Measurements from ENCODE around the gene GPR179. TPM values are rescaled to one million over a fixed set of nuclear protein-coding genes. Genes with fewer than 3 reads are reported as not detected.

Gene GPR179
- total RNA-seq, 1 donor from 2014 or later, result 0.07 TPM

DNA sequence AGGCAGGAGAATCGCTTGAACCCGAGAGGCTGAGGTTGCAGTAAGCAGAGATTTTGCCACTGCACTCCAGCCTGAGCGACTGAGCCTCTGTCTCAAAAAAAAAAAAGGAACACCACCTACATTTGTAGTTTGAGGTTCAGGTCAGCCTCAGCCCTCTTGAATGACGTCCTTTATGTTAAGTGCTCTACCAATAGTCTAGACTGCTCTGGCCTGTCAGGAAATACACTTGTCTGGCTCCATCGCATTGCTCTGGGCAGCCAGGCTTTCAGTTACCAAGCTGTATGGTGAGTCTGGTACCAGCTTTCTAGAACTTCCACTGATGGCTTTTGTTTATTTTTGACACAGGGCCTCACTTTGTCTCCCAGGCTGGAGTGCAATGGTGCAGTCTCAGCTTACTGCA lies 19.3 kb upstream of the GPR179 start:
- ChIA-PET CTCF (interaction anchor here (1.1 kb wide), 1 partner anchor 14 kb away, joined by 3 read pairs; no protein-coding TSS in a partner anchor), POLR2A (interaction anchor here (0.7 kb wide), 1 partner anchor 825 kb away, joined by 4 read pairs; no protein-coding TSS in a partner anchor)
- Mint-ChIP-seq H3K36me3 (ENCODE audit: low read depth) (peaks cover 25% of the 10 kb centered on the region), H3K27ac (no peak overlapping the region), H3K4me1 (no peaks in the 10 kb centered on the region), H3K27me3 (no peaks in the 10 kb centered on the region), H3K9me3 (no peaks in the 10 kb centered on the region), H3K4me3 (no peak overlapping the region)
- TF ChIP-seq, protein P1, sequence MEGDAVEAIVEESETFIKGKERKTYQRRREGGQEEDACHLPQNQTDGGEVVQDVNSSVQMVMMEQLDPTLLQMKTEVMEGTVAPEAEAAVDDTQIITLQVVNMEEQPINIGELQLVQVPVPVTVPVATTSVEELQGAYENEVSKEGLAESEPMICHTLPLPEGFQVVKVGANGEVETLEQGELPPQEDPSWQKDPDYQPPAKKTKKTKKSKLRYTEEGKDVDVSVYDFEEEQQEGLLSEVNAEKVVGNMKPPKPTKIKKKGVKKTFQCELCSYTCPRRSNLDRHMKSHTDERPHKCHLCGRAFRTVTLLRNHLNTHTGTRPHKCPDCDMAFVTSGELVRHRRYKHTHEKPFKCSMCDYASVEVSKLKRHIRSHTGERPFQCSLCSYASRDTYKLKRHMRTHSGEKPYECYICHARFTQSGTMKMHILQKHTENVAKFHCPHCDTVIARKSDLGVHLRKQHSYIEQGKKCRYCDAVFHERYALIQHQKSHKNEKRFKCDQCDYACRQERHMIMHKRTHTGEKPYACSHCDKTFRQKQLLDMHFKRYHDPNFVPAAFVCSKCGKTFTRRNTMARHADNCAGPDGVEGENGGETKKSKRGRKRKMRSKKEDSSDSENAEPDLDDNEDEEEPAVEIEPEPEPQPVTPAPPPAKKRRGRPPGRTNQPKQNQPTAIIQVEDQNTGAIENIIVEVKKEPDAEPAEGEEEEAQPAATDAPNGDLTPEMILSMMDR (IDR thresholded peaks at IDR 0.05), result no peak
- intact Hi-C loops (cut with micrococcal nuclease), result no loop called here
- ATAC-seq (ENCODE audit: low read depth), result no peak
- DNase-seq, result no peak

DNA sequence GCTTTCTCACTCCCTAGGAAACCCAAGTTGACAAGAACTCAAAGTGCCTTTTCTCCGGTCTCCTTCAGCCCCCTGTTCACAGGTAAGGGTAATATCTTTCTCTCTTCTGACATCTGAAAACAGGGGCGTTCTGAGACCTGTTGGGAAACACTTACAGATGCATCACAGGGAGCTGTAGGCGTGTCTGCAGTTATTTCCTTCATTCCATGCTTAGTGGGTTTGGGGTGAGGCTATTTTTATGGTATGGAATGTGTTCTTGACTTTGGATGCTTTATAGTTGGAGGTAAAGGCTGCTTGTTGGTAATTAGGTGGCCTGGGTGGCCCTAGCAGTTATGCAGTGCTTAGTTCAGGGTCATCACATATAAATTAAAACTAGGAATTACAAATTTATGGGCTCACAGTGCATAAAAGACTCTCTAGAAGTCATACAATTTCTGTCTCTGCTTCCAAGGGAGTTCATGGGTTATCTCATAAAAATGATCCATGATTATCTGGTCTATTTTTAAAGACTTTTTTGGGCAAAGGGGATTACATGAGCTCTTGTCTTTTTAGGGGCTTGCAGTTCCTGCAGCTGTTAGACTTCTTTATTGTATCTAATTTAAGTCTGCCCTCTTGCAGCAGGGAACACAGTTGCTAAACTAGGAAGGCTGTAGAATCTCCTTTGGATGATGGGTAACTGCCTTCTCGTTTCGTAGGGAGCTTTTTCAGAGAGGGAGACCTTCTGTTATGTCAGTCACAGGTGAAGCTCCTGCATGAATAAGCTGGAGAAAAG lies 18.1 kb upstream of the GPR179 start:
- ChIA-PET CTCF (interaction anchor here (1.1 kb wide), 1 partner anchor 13 kb away, joined by 3 read pairs; no protein-coding TSS in a partner anchor), POLR2A (interaction anchor here (0.6 kb wide), 1 partner anchor 497 kb away, joined by 3 read pairs; no protein-coding TSS in a partner anchor)
- Mint-ChIP-seq H3K27me3 (no peaks in the 10 kb centered on the region), H3K4me3 (no peak overlapping the region), H3K36me3 (ENCODE audit: low read depth) (peaks cover 20% of the 10 kb centered on the region), H3K9me3 (no peaks in the 10 kb centered on the region), H3K4me1 (peaks cover 4% of the 10 kb centered on the region), H3K27ac (no peak overlapping the region)
- TF ChIP-seq, protein P1 (IDR thresholded peaks at IDR 0.05), result no peak
- DNase-seq (no peak), ATAC-seq (ENCODE audit: low read depth) (no peak)
- intact Hi-C loops (cut with micrococcal nuclease), result no loop called here

DNA sequence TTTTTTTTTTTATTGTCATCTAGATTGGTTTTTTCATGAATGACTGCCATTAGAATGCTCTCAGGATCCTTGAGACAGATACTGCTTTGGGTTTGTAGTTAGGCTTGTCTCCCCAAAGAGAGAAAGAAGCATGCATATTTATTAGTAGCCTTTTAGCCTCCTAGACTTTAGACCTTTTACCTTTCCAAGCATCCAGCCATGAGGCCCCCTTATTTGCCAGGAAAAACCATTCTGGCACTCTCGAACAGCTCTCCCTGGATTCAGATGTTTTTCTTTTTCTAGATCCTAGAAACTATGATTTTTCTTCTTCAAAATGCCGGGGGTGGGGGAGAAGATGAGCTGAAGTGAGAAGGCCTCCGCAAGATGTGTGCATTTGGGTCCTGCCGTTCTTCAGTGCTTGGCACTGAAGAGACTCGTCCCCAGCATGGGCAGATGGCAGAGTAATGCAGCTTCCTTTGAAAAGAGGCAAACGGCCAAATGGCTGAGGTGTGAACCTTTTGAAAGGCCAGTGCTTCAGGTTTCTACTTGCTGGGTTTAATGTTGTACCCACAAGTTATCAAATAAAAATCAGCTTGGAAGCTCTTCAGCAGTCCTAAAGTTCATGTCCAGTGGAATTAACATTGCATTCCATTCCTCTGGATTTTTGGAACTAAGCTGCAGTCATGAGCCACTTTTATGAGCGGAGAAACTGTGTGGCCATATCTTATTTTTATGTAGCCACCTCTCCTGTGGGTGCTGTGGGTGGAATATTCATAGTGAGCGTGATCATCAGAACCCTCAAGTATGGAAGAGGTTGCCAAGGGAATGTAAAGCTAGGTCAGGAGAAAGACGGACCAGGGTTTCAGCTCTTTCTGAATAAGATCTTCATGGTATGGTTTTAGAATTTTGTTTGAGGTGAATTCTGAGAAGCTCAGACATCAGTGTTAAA lies 15.1 kb upstream of the GPR179 start:
- intact Hi-C loops (cut with micrococcal nuclease), result no loop called here
- no peaks in the 10 kb centered on the region for H3K9me3 Mint-ChIP-seq
- no peak for ATAC-seq (ENCODE audit: low read depth)
- peaks cover 7% of the 10 kb centered on the region for H3K36me3 Mint-ChIP-seq (ENCODE audit: low read depth)
- peaks cover 14% of the 10 kb centered on the region for H3K4me1 Mint-ChIP-seq
- H3K27ac Mint-ChIP-seq, result no peak overlapping the region
- CTCF ChIA-PET, result interaction anchor here (1.8 kb wide), 1 partner anchor 9 kb away, joined by 10 read pairs; no protein-coding TSS in a partner anchor
- H3K4me3 Mint-ChIP-seq, result no peak overlapping the region
- POLR2A ChIA-PET, result no interaction called here
- no peaks in the 10 kb centered on the region for H3K27me3 Mint-ChIP-seq
- TF ChIP-seq, protein P1 (IDR thresholded peaks at IDR 0.05), result no peak
- DNase-seq, result no peak

DNA sequence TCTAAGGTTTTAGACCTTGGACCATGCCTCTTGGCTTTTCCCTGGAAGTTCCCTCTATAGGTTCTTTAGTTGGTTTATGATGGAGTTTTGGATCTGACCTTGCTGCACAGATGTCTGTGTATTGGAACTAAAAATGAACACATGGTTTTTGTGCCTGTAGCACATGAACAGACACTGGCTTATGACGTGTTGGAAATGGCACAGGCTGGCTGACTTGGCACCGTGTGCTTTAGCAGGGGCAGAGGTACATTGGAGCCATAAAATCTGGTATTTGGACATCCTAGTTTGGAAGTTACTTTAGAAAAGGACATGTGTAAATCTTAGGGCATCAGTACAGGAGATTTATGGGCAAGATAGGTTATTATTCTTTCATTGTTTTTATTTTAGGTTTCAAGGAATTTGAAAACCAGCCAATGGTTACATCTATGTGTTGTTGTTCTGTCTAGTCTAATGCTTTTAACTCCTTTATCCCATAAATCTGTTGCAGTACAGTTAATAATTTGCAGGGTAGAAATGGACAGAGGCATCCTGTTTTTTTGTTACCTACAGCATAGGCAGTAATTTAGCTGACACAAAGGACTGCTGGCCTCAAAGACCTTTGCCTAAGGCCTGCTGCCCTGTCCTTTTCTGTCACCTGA lies 13.8 kb upstream of the GPR179 start:
- DNase-seq (no peak), ATAC-seq (ENCODE audit: low read depth) (no peak)
- Mint-ChIP-seq H3K27ac (no peak overlapping the region), H3K36me3 (ENCODE audit: low read depth) (peaks cover 4% of the 10 kb centered on the region), H3K4me3 (no peak overlapping the region), H3K9me3 (no peaks in the 10 kb centered on the region), H3K27me3 (no peaks in the 10 kb centered on the region), H3K4me1 (peaks cover 24% of the 10 kb centered on the region)
- intact Hi-C loops (cut with micrococcal nuclease), result no loop called here
- TF ChIP-seq, protein P1 (IDR thresholded peaks at IDR 0.05), result no peak
- CTCF ChIA-PET, result no interaction called here
- POLR2A ChIA-PET, result no interaction called here

Measured in activated B cell treated with CpG ODN at 0.5 μM for 24 hours (primary cell).